Measurements from ENCODE around the gene BABAM2. TPM values are rescaled to one million over a fixed set of nuclear protein-coding genes. Genes with fewer than 3 reads are reported as not detected.

Gene BABAM2
- polyA plus RNA-seq, 2 donors, result 9.1 to 18.0 TPM

GRCh38 chr2:27931361-27931950 is 40.9 kb downstream of the BABAM2 start:
- H3K9me3 ChIP-seq (ENCODE audit: control insufficient read depth in 2 of 2, insufficient read depth in 1 of 2, low read depth in 1 of 2, low read length in 1 of 2), result no peaks in the 10 kb centered on the region
- no peaks in the 10 kb centered on the region for H3K4me1 ChIP-seq (ENCODE audit: control insufficient read depth in 2 of 2, insufficient read depth in 2 of 2, low read length in 1 of 2)
- no peaks in the 10 kb centered on the region for H3K27me3 ChIP-seq (ENCODE audit: control insufficient read depth in 1 of 2, insufficient read depth in 2 of 2, low read length in 2 of 2)
- WGBS, 2 donors, result 80 to 90% methylated on average over 4 of the region's 4 CpGs
- no peak overlapping the region for H3K4me3 ChIP-seq (ENCODE audit: low read depth in 1 of 2, low read length in 2 of 2)
- no peak overlapping the region for H3K27ac ChIP-seq (ENCODE audit: low read depth in 2 of 2, low read length in 1 of 2)
- no peaks in the 10 kb centered on the region for H3K36me3 ChIP-seq (ENCODE audit: control insufficient read depth in 2 of 2, insufficient read depth in 2 of 2, low read length in 1 of 2)

- 74 to 77% methylated on average over 2 of the region's 2 CpGs for WGBS, 2 donors
Measured at GRCh38 chr2:27932396-27932795, 41.9 kb downstream of the BABAM2 start.

GRCh38 chr2:27935026-27935425 is 44.5 kb downstream of the BABAM2 start:
- H3K27me3 ChIP-seq (ENCODE audit: control insufficient read depth in 1 of 2, insufficient read depth in 2 of 2, low read length in 2 of 2), result no peaks in the 10 kb centered on the region
- H3K27ac ChIP-seq (ENCODE audit: low read depth in 2 of 2, low read length in 1 of 2), result no peak overlapping the region
- WGBS, 2 donors, result 80 to 87% methylated on average over 3 of the region's 3 CpGs
- H3K4me1 ChIP-seq (ENCODE audit: control insufficient read depth in 2 of 2, insufficient read depth in 2 of 2, low read length in 1 of 2), result no peaks in the 10 kb centered on the region
- H3K4me3 ChIP-seq (ENCODE audit: low read depth in 1 of 2, low read length in 2 of 2), result no peak overlapping the region
- no peaks in the 10 kb centered on the region for H3K36me3 ChIP-seq (ENCODE audit: control insufficient read depth in 2 of 2, insufficient read depth in 2 of 2, low read length in 1 of 2)
- no peaks in the 10 kb centered on the region for H3K9me3 ChIP-seq (ENCODE audit: control insufficient read depth in 2 of 2, insufficient read depth in 1 of 2, low read depth in 1 of 2, low read length in 1 of 2)

More at GRCh38 chr2:27932396-27932795, 41.9 kb downstream of the BABAM2 start:
- Histone ChIP-seq H3K27ac (ENCODE audit: low read depth in 2 of 2, low read length in 1 of 2) (no peak overlapping the region), H3K9me3 (ENCODE audit: control insufficient read depth in 2 of 2, insufficient read depth in 1 of 2, low read depth in 1 of 2, low read length in 1 of 2) (no peaks in the 10 kb centered on the region), H3K36me3 (ENCODE audit: control insufficient read depth in 2 of 2, insufficient read depth in 2 of 2, low read length in 1 of 2) (no peaks in the 10 kb centered on the region), H3K4me1 (ENCODE audit: control insufficient read depth in 2 of 2, insufficient read depth in 2 of 2, low read length in 1 of 2) (no peaks in the 10 kb centered on the region), H3K27me3 (ENCODE audit: control insufficient read depth in 1 of 2, insufficient read depth in 2 of 2, low read length in 2 of 2) (no peaks in the 10 kb centered on the region), H3K4me3 (ENCODE audit: low read depth in 1 of 2, low read length in 2 of 2) (no peak overlapping the region)

DNA sequence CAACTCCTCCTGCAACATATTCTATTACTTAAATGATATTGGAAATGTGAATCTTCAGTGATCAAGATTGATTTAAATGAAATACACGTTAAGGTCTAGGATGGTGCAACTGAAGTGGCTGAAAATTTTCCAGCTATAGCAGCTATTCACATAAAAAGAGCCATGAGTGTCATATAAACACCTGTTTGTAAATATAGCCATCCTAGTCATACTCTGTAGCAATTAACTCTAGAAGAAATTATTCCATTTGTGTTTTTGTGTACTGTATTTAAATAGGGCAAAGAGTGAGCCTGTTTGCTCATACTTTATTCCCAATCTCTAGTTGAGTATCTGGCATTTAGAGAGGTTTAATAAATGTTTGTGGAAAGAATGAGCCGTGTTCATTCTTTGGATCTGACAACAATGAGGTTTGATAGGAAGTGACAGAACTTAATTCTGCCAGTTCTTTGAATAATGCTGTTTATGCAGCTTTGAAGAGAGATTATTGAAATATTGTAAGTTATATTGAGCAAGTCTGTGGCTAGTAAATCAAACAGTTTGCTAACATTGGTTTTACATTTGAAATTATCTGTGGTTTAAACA is 49.7 kb downstream of the BABAM2 start:
- no peaks in the 10 kb centered on the region for H3K27me3 ChIP-seq (ENCODE audit: control insufficient read depth in 1 of 2, insufficient read depth in 2 of 2, low read length in 2 of 2)
- no peak overlapping the region for H3K27ac ChIP-seq (ENCODE audit: low read depth in 2 of 2, low read length in 1 of 2)
- no peaks in the 10 kb centered on the region for H3K9me3 ChIP-seq (ENCODE audit: control insufficient read depth in 2 of 2, insufficient read depth in 1 of 2, low read depth in 1 of 2, low read length in 1 of 2)
- no peak overlapping the region for H3K4me3 ChIP-seq (ENCODE audit: low read depth in 1 of 2, low read length in 2 of 2)
- WGBS, 2 donors, result 58 to 59% methylated on average over 2 of the region's 2 CpGs
- no peaks in the 10 kb centered on the region for H3K36me3 ChIP-seq (ENCODE audit: control insufficient read depth in 2 of 2, insufficient read depth in 2 of 2, low read length in 1 of 2)
- no peaks in the 10 kb centered on the region for H3K4me1 ChIP-seq (ENCODE audit: control insufficient read depth in 2 of 2, insufficient read depth in 2 of 2, low read length in 1 of 2)

- WGBS, 2 donors, result 91 to 96% methylated on average over 5 of the region's 5 CpGs
- Histone ChIP-seq H3K9me3 (ENCODE audit: control insufficient read depth in 2 of 2, insufficient read depth in 1 of 2, low read depth in 1 of 2, low read length in 1 of 2) (no peaks in the 10 kb centered on the region), H3K4me3 (ENCODE audit: low read depth in 1 of 2, low read length in 2 of 2) (no peak overlapping the region), H3K27ac (ENCODE audit: low read depth in 2 of 2, low read length in 1 of 2) (no peak overlapping the region), H3K4me1 (ENCODE audit: control insufficient read depth in 2 of 2, insufficient read depth in 2 of 2, low read length in 1 of 2) (no peaks in the 10 kb centered on the region), H3K36me3 (ENCODE audit: control insufficient read depth in 2 of 2, insufficient read depth in 2 of 2, low read length in 1 of 2) (no peaks in the 10 kb centered on the region), H3K27me3 (ENCODE audit: control insufficient read depth in 1 of 2, insufficient read depth in 2 of 2, low read length in 2 of 2) (no peaks in the 10 kb centered on the region)
Measured at GRCh38 chr2:27940982-27941381, 50.5 kb downstream of the BABAM2 start.

- H3K27ac ChIP-seq (ENCODE audit: low read depth in 2 of 2, low read length in 1 of 2), result no peak overlapping the region
- 96 to 98% methylated on average over 8 of the region's 8 CpGs for WGBS, 2 donors
- H3K36me3 ChIP-seq (ENCODE audit: control insufficient read depth in 2 of 2, insufficient read depth in 2 of 2, low read length in 1 of 2), result no peaks in the 10 kb centered on the region
- H3K27me3 ChIP-seq (ENCODE audit: control insufficient read depth in 1 of 2, insufficient read depth in 2 of 2, low read length in 2 of 2), result no peaks in the 10 kb centered on the region
- no peaks in the 10 kb centered on the region for H3K9me3 ChIP-seq (ENCODE audit: control insufficient read depth in 2 of 2, insufficient read depth in 1 of 2, low read depth in 1 of 2, low read length in 1 of 2)
- no peaks in the 10 kb centered on the region for H3K4me1 ChIP-seq (ENCODE audit: control insufficient read depth in 2 of 2, insufficient read depth in 2 of 2, low read length in 1 of 2)
- H3K4me3 ChIP-seq (ENCODE audit: low read depth in 1 of 2, low read length in 2 of 2), result no peak overlapping the region
Measured at GRCh38 chr2:27942612-27943547, 52.4 kb downstream of the BABAM2 start.

GRCh38 chr2:27946530-27947060 is 56.1 kb downstream of the BABAM2 start:
- no peaks in the 10 kb centered on the region for H3K9me3 ChIP-seq (ENCODE audit: control insufficient read depth in 2 of 2, insufficient read depth in 1 of 2, low read depth in 1 of 2, low read length in 1 of 2)
- WGBS, 2 donors, result 79 to 84% methylated on average over 5 of the region's 5 CpGs
- H3K36me3 ChIP-seq (ENCODE audit: control insufficient read depth in 2 of 2, insufficient read depth in 2 of 2, low read length in 1 of 2), result no peaks in the 10 kb centered on the region
- no peaks in the 10 kb centered on the region for H3K27me3 ChIP-seq (ENCODE audit: control insufficient read depth in 1 of 2, insufficient read depth in 2 of 2, low read length in 2 of 2)
- H3K4me1 ChIP-seq (ENCODE audit: control insufficient read depth in 2 of 2, insufficient read depth in 2 of 2, low read length in 1 of 2), result no peaks in the 10 kb centered on the region
- H3K27ac ChIP-seq (ENCODE audit: low read depth in 2 of 2, low read length in 1 of 2), result no peak overlapping the region
- H3K4me3 ChIP-seq (ENCODE audit: low read depth in 1 of 2, low read length in 2 of 2), result no peak overlapping the region

GRCh38 chr2:27952070-27952469 is 61.5 kb downstream of the BABAM2 start:
- no peak overlapping the region for H3K4me3 ChIP-seq (ENCODE audit: low read depth in 1 of 2, low read length in 2 of 2)
- H3K27me3 ChIP-seq (ENCODE audit: control insufficient read depth in 1 of 2, insufficient read depth in 2 of 2, low read length in 2 of 2), result no peaks in the 10 kb centered on the region
- no peaks in the 10 kb centered on the region for H3K9me3 ChIP-seq (ENCODE audit: control insufficient read depth in 2 of 2, insufficient read depth in 1 of 2, low read depth in 1 of 2, low read length in 1 of 2)
- no peak overlapping the region for H3K27ac ChIP-seq (ENCODE audit: low read depth in 2 of 2, low read length in 1 of 2)
- peaks cover 0 to 2% of the 10 kb centered on the region in 2 donors for H3K4me1 ChIP-seq (ENCODE audit: control insufficient read depth in 2 of 2, insufficient read depth in 2 of 2, low read length in 1 of 2)
- no peaks in the 10 kb centered on the region for H3K36me3 ChIP-seq (ENCODE audit: control insufficient read depth in 2 of 2, insufficient read depth in 2 of 2, low read length in 1 of 2)
- WGBS, 2 donors, result 92 to 94% methylated on average over 1 of the region's 1 CpG

GRCh38 chr2:27953077-27953476 is 62.5 kb downstream of the BABAM2 start:
- no peaks in the 10 kb centered on the region for H3K9me3 ChIP-seq (ENCODE audit: control insufficient read depth in 2 of 2, insufficient read depth in 1 of 2, low read depth in 1 of 2, low read length in 1 of 2)
- H3K36me3 ChIP-seq (ENCODE audit: control insufficient read depth in 2 of 2, insufficient read depth in 2 of 2, low read length in 1 of 2), result no peaks in the 10 kb centered on the region
- 91 to 94% methylated on average over 4 of the region's 4 CpGs for WGBS, 2 donors
- H3K4me3 ChIP-seq (ENCODE audit: low read depth in 1 of 2, low read length in 2 of 2), result no peak overlapping the region
- H3K27ac ChIP-seq (ENCODE audit: low read depth in 2 of 2, low read length in 1 of 2), result no peak overlapping the region
- no peaks in the 10 kb centered on the region for H3K27me3 ChIP-seq (ENCODE audit: control insufficient read depth in 1 of 2, insufficient read depth in 2 of 2, low read length in 2 of 2)
- H3K4me1 ChIP-seq (ENCODE audit: control insufficient read depth in 2 of 2, insufficient read depth in 2 of 2, low read length in 1 of 2), result peaks cover 0 to 2% of the 10 kb centered on the region in 2 donors
